WTC11 (cell line): ENCODE results near the gene DDO. TPM values are rescaled to one million over a fixed set of nuclear protein-coding genes. Genes with fewer than 3 reads are reported as not detected.
A peak's percentile ranks its signal among the peaks of the same experiment; 100 is the strongest.

Source experiments
- ATAC-seq: fragments of 200-7000 bp; cut with Tn5 transposase; 2 replicates; pipeline ENCODE4 v1.10.0; 2021; ENCODE audit warnings: mild to moderate bottlenecking, moderate library complexity
- CTCF ChIA-PET: fragments of 300-600 bp; sonication (Branson Sonifier 250); formaldehyde crosslinking; loops from one replicate; lab custom pipeline; 2021; ENCODE audit warnings: antibody characterized with exemption; lab: Charles Lee
- POLR2A ChIA-PET: fragments of 350-600 bp; sonication (Branson Sonifier 250); formaldehyde crosslinking; loops from one replicate; lab custom pipeline; 2021; ENCODE audit warnings: antibody characterized with exemption; lab: Charles Lee
- DNase-seq: peaks from one replicate; pipeline ENCODE4 v3.0.0; 2021; ENCODE audit warnings: low spot score
- H3K27ac Mint-ChIP-seq: 2 replicates; pipeline ENCODE4 v1.8.0; 2021; ENCODE audit warnings: mixed read lengths
- H3K27me3 Mint-ChIP-seq: 2 replicates; pipeline ENCODE4 v1.8.0; 2021; ENCODE audit warnings: low read depth, mild to moderate bottlenecking, moderate library complexity, mixed read lengths
- H3K36me3 Mint-ChIP-seq: 2 replicates; pipeline ENCODE4 v1.8.0; 2021; ENCODE audit warnings: mixed read lengths
- H3K4me1 Mint-ChIP-seq: 2 replicates; pipeline ENCODE4 v1.8.0; 2022; ENCODE audit warnings: mixed read lengths
- H3K4me3 Mint-ChIP-seq: 2 replicates; pipeline ENCODE4 v1.8.0; 2021; ENCODE audit warnings: mild to moderate bottlenecking, moderate library complexity, mixed read lengths
- H3K9me3 Mint-ChIP-seq: 2 replicates; pipeline ENCODE4 v1.8.0; 2021; ENCODE audit warnings: mixed read lengths
- ARID4B ChIP-seq: sonication (generic); formaldehyde crosslinking; IDR thresholded peaks from 2 replicates; pipeline ENCODE4 v1.8.0; 2023; ENCODE audit warnings: missing genetic modification reagents, mild to moderate bottlenecking, borderline replicate concordance
- ATF3 ChIP-seq: sonication (generic); formaldehyde crosslinking; conservative IDR thresholded peaks from 2 replicates; pipeline ENCODE4 v1.8.1; 2022; ENCODE audit warnings: mild to moderate bottlenecking, missing genetic modification reagents
- CDX4 ChIP-seq: fragments of 250-450 bp; sonication (Bioruptor Pico); IDR thresholded peaks from 2 replicates; pipeline ENCODE4 v1.9.0; 2021; ENCODE audit warnings: moderate library complexity, mild to moderate bottlenecking, inconsistent platforms, borderline replicate concordance
- CREB1 ChIP-seq: sonication (generic); formaldehyde crosslinking; IDR thresholded peaks from 2 replicates; pipeline ENCODE4 v1.8.0; 2023; ENCODE audit warnings: mild to moderate bottlenecking, missing genetic modification reagents
- CREM ChIP-seq: sonication (generic); formaldehyde crosslinking; IDR thresholded peaks from 2 replicates; pipeline ENCODE4 v1.8.1; 2022; ENCODE audit warnings: mild to moderate bottlenecking, missing genetic modification reagents, moderate library complexity
- E2F4 ChIP-seq: sonication (generic); formaldehyde crosslinking; IDR thresholded peaks from 2 replicates; pipeline ENCODE4 v1.8.1; 2022; ENCODE audit warnings: low read depth, mild to moderate bottlenecking, moderate library complexity, missing genetic modification reagents, borderline replicate concordance
- GABPB1 ChIP-seq: sonication (generic); formaldehyde crosslinking; IDR thresholded peaks from 2 replicates; pipeline ENCODE4 v1.8.1; 2023; ENCODE audit warnings: mild to moderate bottlenecking, missing genetic modification reagents
- GRHL2 ChIP-seq: fragments of 250-450 bp; sonication (Bioruptor Pico); IDR thresholded peaks from 2 replicates; pipeline ENCODE4 v1.8.0; 2022; ENCODE audit warnings: mild to moderate bottlenecking, moderate library complexity; ENCODE audit not compliant: insufficient replicate concordance, severe bottlenecking
- JAZF1 ChIP-seq: fragments of 250-450 bp; sonication (Bioruptor Pico); IDR thresholded peaks from 2 replicates; pipeline ENCODE4 v1.9.0; 2021; ENCODE audit warnings: moderate library complexity, mild to moderate bottlenecking, inconsistent platforms
- NFE2L1 ChIP-seq: sonication (generic); formaldehyde crosslinking; IDR thresholded peaks from 2 replicates; pipeline ENCODE4 v1.8.1; 2023; ENCODE audit warnings: missing genetic modification reagents
- PRDM15 ChIP-seq: sonication (generic); formaldehyde crosslinking; IDR thresholded peaks from 2 replicates; pipeline ENCODE4 v1.8.0; 2022; ENCODE audit warnings: missing genetic modification reagents
- SOX15 ChIP-seq: fragments of 250-450 bp; sonication (Bioruptor Pico); IDR thresholded peaks from 2 replicates; pipeline ENCODE4 v1.9.0; 2021; ENCODE audit warnings: mild to moderate bottlenecking
- SP1 ChIP-seq: sonication (generic); formaldehyde crosslinking; conservative IDR thresholded peaks from 2 replicates; pipeline ENCODE4 v1.8.1; 2022; ENCODE audit warnings: missing genetic modification reagents
- USF1 ChIP-seq: sonication (generic); formaldehyde crosslinking; IDR thresholded peaks from 2 replicates; pipeline ENCODE4 v1.8.0; 2022; ENCODE audit warnings: mild to moderate bottlenecking, missing genetic modification reagents
- ZNF512 ChIP-seq: sonication (generic); formaldehyde crosslinking; IDR thresholded peaks from 2 replicates; pipeline ENCODE4 v1.8.1; 2022; ENCODE audit warnings: missing genetic modification reagents, borderline replicate concordance
- ZSCAN18 ChIP-seq: fragments of 250-450 bp; sonication (Bioruptor Pico); IDR thresholded peaks from 2 replicates; pipeline ENCODE4 v2.1.2; 2022; ENCODE audit warnings: mild to moderate bottlenecking, moderate library complexity
- total RNA-seq: library from RNA; stranded (reverse); gene quantifications from 3 replicates; pipeline ENCODE4 v1.2.3, GENCODE V29; 2021
- TF ChIP-seq, protein P1 (sequence below): sonication (generic); formaldehyde crosslinking; IDR thresholded peaks from 2 replicates; pipeline ENCODE4 v1.8.1; 2023; ENCODE audit warnings: mild to moderate bottlenecking, missing genetic modification reagents

DDO gene
- total RNA-seq, 1 experiment from 2014 or later: not detected

DNA sequence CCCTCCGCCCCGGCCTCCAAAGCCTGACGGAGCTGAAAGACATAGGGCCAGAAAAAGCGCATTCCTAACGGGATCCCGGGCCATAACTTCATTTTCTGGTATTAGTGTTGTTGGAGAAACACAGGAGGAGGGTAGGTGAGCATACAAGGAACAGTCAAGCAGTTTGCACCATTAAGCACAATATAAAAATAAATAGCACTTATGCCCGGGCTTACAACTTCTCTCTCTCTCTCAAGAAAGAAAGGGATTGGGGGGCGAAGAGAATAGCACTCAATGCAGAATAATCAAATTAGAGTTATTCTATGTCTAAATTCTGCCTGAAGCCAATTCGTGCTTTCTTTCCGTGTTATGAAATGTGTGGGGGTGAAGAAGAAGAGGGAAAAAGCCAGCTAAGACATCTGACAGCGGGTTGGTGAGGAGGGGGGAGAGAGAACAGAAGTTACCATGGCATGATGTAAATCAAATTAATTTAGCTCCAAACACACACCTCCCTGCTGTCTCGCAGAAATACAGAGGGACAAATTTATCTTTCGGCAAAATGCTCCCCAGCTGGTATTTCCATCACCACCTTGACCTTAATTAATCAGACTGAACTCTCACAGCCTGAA is 56.7 kb downstream of the DDO start:
- Mint-ChIP-seq H3K36me3 (no peaks in the 10 kb centered on the region), H3K9me3 (peaks cover 7% of the 10 kb centered on the region), H3K27me3 (peaks cover 37% of the 10 kb centered on the region), H3K27ac (no peak overlapping the region), H3K4me1 (peaks cover 46% of the 10 kb centered on the region), H3K4me3 (peak overlapping the region; percentile 57)
- CTCF ChIA-PET: interaction anchor here (0.6 to 1.1 kb wide), 2 partner anchors 17 to 868 kb away, joined by 3 to 6 read pairs; no protein-coding TSS in a partner anchor
- no peak for DNase-seq
- TF ChIP-seq SP1 (CRISPR knock-in tag): no peak
- no peak for TF ChIP-seq ATF3 (CRISPR knock-in tag)
- no peak for TF ChIP-seq SOX15
- TF ChIP-seq USF1 (CRISPR knock-in tag): no peak
- no peak for TF ChIP-seq ZNF512
- no peak for TF ChIP-seq CDX4
- TF ChIP-seq ZSCAN18 (CRISPR knock-in tag): no peak
- no peak for TF ChIP-seq GABPB1 (CRISPR knock-in tag)
- TF ChIP-seq CREB1 (CRISPR knock-in tag): no peak
- TF ChIP-seq CREM (CRISPR knock-in tag): no peak
- no peak for TF ChIP-seq NFE2L1 (CRISPR knock-in tag)
- TF ChIP-seq E2F4 (CRISPR knock-in tag): no peak
- no peak for TF ChIP-seq PRDM15 (CRISPR knock-in tag)
- TF ChIP-seq ARID4B (CRISPR knock-in tag): no peak
- no peak for TF ChIP-seq GRHL2 (CRISPR knock-in tag)
- TF ChIP-seq JAZF1 (CRISPR knock-in tag): no peak
- TF ChIP-seq, protein P1, sequence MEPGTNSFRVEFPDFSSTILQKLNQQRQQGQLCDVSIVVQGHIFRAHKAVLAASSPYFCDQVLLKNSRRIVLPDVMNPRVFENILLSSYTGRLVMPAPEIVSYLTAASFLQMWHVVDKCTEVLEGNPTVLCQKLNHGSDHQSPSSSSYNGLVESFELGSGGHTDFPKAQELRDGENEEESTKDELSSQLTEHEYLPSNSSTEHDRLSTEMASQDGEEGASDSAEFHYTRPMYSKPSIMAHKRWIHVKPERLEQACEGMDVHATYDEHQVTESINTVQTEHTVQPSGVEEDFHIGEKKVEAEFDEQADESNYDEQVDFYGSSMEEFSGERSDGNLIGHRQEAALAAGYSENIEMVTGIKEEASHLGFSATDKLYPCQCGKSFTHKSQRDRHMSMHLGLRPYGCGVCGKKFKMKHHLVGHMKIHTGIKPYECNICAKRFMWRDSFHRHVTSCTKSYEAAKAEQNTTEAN (CRISPR knock-in tag): no peak
- no peak for ATAC-seq
- POLR2A ChIA-PET: no interaction called here
